ENCODE results near the gene ELP5. TPM values are rescaled to one million over a fixed set of nuclear protein-coding genes. Genes with fewer than 3 reads are reported as not detected.

ELP5 gene
- total RNA-seq, 1 experiment from 2014 or later: 49.6 TPM

DNA sequence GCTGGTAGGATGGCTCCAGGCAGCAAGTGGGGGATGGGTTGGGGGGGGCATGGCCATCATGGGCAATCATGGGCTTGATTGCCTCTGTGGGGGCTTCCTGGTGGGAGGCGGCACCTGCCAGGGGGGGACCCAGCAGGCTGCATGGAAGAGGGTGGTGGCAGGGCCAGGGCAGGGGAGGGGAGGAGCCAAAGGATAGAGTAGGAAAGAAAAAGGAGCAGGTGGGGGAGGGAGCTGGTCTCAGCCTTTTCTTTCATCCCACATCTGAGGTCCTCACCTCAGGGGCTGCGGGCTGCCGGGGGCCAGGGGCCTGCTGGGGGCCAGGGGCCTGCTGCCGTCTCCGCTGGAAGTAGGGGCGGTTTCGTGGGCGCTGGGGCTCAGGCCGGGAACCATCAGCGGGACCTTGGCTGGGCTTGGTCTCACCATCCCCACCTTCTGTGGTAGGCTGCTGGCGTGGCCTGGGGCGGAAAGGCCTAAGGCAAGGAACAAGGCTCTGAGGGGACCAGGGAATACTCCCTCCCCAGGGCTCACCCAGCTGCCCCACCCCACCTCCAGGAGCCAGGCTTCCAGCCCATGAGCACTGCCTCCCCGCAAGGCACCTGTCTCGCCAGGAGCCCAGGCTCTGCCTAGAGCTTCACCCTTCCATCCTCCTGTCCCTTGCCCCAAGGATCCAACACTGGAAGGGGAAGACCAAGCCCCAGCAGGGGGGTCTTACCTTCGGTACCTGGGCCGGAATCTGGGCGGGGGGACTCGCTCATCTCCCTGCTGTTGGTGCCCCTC lies 37.4 kb downstream of the ELP5 start:
- Histone ChIP-seq H3K23ac (ENCODE audit: insufficient read length, low read depth, low read length) (no peak overlapping the region), H3K4me2 (ENCODE audit: insufficient read depth, insufficient read length, low read length) (no peak overlapping the region), H3K27ac (ENCODE audit: insufficient read length, low read depth, low read length) (no peak overlapping the region), H2BK5ac (ENCODE audit: insufficient read length, low read length) (no peak overlapping the region), H3T11ph (ENCODE audit: low read length) (no peak overlapping the region), H4K20me1 (ENCODE audit: control insufficient read depth, insufficient read depth, insufficient read length) (no peaks in the 10 kb centered on the region), H4K5ac (ENCODE audit: insufficient read length, low read depth, low read length) (no peak overlapping the region), H4K8ac (replicated peaks; ENCODE audit: insufficient read length, low read depth, low read length) (no peak overlapping the region), H3K9me3 (ENCODE audit: control insufficient read depth, low read depth, low read length) (no peaks in the 10 kb centered on the region), H2AFZ (ENCODE audit: low read length) (no peak overlapping the region), H2BK20ac (ENCODE audit: low read depth, low read length, poor library complexity, severe bottlenecking) (no peak overlapping the region), H3K9ac (ENCODE audit: extremely low read depth, insufficient read length, low read length) (no peak overlapping the region), H3K14ac (ENCODE audit: insufficient read depth, low read length) (no peak overlapping the region), H3K4ac (ENCODE audit: low read depth, low read length) (no peak overlapping the region), H3K56ac (ENCODE audit: insufficient read length, low read depth, low read length) (no peak overlapping the region), H3K18ac (ENCODE audit: insufficient read length, low read depth, low read length) (no peak overlapping the region), H3K27me3 (ENCODE audit: insufficient read depth, low read length) (peaks cover 2% of the 10 kb centered on the region), H2BK15ac (ENCODE audit: low read depth, low read length) (no peak overlapping the region), H3K79me2 (ENCODE audit: insufficient read depth, low read length) (no peaks in the 10 kb centered on the region), H2BK12ac (ENCODE audit: insufficient read length, low read depth, low read length) (no peak overlapping the region), H2AK5ac (ENCODE audit: insufficient read length, low read length) (no peak overlapping the region), H3K23me2 (ENCODE audit: insufficient read length, low read depth, low read length, poor library complexity, severe bottlenecking) (no peaks in the 10 kb centered on the region), H3K4me1 (ENCODE audit: insufficient read depth, low read length) (peaks cover 2% of the 10 kb centered on the region; the same call in 1 of the 2 replicates), H3K79me1 (ENCODE audit: insufficient read depth, low read depth, low read length, poor library complexity, severe bottlenecking) (no peaks in the 10 kb centered on the region), H2BK120ac (ENCODE audit: low read depth, low read length, poor library complexity, severe bottlenecking) (no peak overlapping the region), H4K91ac (ENCODE audit: insufficient read length, low read depth, low read length) (no peak overlapping the region)
- TF ChIP-seq CTCF (conservative IDR thresholded peaks at IDR 0.05): no peak
- DNase-seq: no peak
- Mint-ChIP-seq H3K36me3 (ENCODE audit: insufficient read depth in 1 of 3, low read depth in 3 of 3) (peaks cover 3 to 25% (median 11%) of the 10 kb centered on the region in 3 experiments; a peak in 5 of 7 replicates), H3K4me3 (peak overlapping the region in 1 of 2 experiments; percentile 50; a peak in 1 of 5 replicates), H3K27me3 (ENCODE audit: low read depth) (peaks cover 29% of the 10 kb centered on the region), H3K27ac (no peak overlapping the region), H3K9me3 (no peaks in the 10 kb centered on the region), H3K4me1 (peaks cover 11 to 19% of the 10 kb centered on the region in 2 experiments)
- WGBS (ENCODE audit: extremely low coverage, insufficient read length, low lambda C conversion rate): no CpG with 5 or more reads among the region's 18 CpGs
